GM12878 (cell line): ENCODE data around the gene RASSF10. TPM values are rescaled to one million over a fixed set of nuclear protein-coding genes. Genes with fewer than 3 reads are reported as not detected.
A peak's percentile ranks its signal among the peaks of the same experiment; 100 is the strongest.

Source experiments
- ATAC-seq: fragments of 200-7000 bp; cut with Tn5 transposase; 3 replicates; pipeline ENCODE4 v1.9.1; 2020; ENCODE audit warnings: mild to moderate bottlenecking, moderate library complexity
- BruUV-seq: library from RNA; stranded (reverse); fragments of 400-500 nt; replicated peaks from 2 replicates; lab custom pipeline; 2021; lab: Mats Ljungman, UMichigan
- CTCF ChIA-PET: fragments of 300-600 bp; sonication (Branson Sonifier 250); formaldehyde crosslinking; extraction: SDS; loops from one replicate; lab custom pipeline; 2021; ENCODE audit warnings: inconsistent platforms; lab: Yijun Ruan, JAX
- POLR2A ChIA-PET: fragments of 350-600 bp; formaldehyde crosslinking; extraction: SDS; loops from one replicate; lab custom pipeline; 2021; ENCODE audit warnings: inconsistent platforms; lab: Charles Lee
- RAD21 ChIA-PET: fragments of 300-600 bp; sonication (Branson Sonifier 250); formaldehyde crosslinking; loops from one replicate; lab custom pipeline; 2023; ENCODE audit warnings: antibody characterized with exemption; ENCODE audit not compliant: unreplicated experiment; lab: Charles Lee
- SMC1A ChIA-PET: fragments of 300-600 bp; sonication (Branson Sonifier 250); formaldehyde crosslinking; loops from one replicate; lab custom pipeline; 2023; ENCODE audit not compliant: unreplicated experiment, uncharacterized antibody; lab: Charles Lee
- DNase-seq: peaks from one replicate; pipeline ENCODE4 v3.0.0-alpha.2; 2011; ENCODE audit warnings: low read depth, low spot score
- FAIRE-seq: peaks from 3 replicates; lab custom pipeline; 2011; peaks lifted over from hg19 to GRCh38; lab: Jason Lieb, UNC
- H2AFZ ChIP-seq: 2 replicates; pipeline ENCODE4 v1.6.0; 2011; ENCODE audit warnings: low read depth, low read length, control low read depth; ENCODE audit not compliant: control insufficient read depth
- H3K27ac ChIP-seq: 2 replicates; pipeline ENCODE4 v1.5.1; 2011; ENCODE audit warnings: control low read depth; ENCODE audit not compliant: control insufficient read depth, insufficient read depth
- H3K27me3 ChIP-seq, 2 experiments: replicated peaks in 1 of 2; 2 replicates each; pipeline versions ENCODE4 v1.6.0 to v1.6.1; 2011; ENCODE audit warnings: low read length in 1 of 2; ENCODE audit not compliant: control insufficient read depth in 2 of 2, insufficient read depth in 2 of 2
- H3K36me3 ChIP-seq, 2 experiments: 2 replicates each; pipeline ENCODE4 v1.5.1; 2011; ENCODE audit warnings: low read length in 1 of 2; ENCODE audit not compliant: control insufficient read depth in 2 of 2, insufficient read depth in 2 of 2
- H3K4me1 ChIP-seq: 2 replicates; pipeline ENCODE4 v1.6.1; 2011; ENCODE audit warnings: mild to moderate bottlenecking, low read length, moderate library complexity, mixed read lengths; ENCODE audit not compliant: control insufficient read depth, insufficient read depth
- H3K4me2 ChIP-seq: 2 replicates; pipeline ENCODE4 v1.6.0; 2011; ENCODE audit warnings: control low read depth; ENCODE audit not compliant: control insufficient read depth, insufficient read depth
- H3K4me3 ChIP-seq: fragments of 200-600 bp; sonication (generic); 2 replicates; pipeline ENCODE4 v1.5.1; 2016
- H3K79me2 ChIP-seq: 2 replicates; pipeline ENCODE4 v1.6.0; 2011; ENCODE audit warnings: low read length; ENCODE audit not compliant: control insufficient read depth, insufficient read depth
- H3K9ac ChIP-seq: 2 replicates; pipeline ENCODE4 v1.8.0; 2011; ENCODE audit warnings: low read length, control low read depth, mixed read lengths; ENCODE audit not compliant: control insufficient read depth, insufficient read depth
- H3K9me3 ChIP-seq: replicated peaks from 3 replicates; pipeline ENCODE4 v1.5.1; 2011; ENCODE audit warnings: mild to moderate bottlenecking, low read length; ENCODE audit not compliant: control insufficient read depth, insufficient read depth
- H4K20me1 ChIP-seq: 2 replicates; pipeline ENCODE4 v1.6.0; 2011; ENCODE audit not compliant: control insufficient read depth, insufficient read depth
- BHLHE40 ChIP-seq, 2 experiments: fragments of 450-650 bp in 1 of 2; IDR thresholded peaks; 2 replicates each; pipeline ENCODE4 v1.6.1; 2011 to 2017; ENCODE audit warnings: low read depth in 2 of 2, borderline replicate concordance in 1 of 2, improper control_type of control experiment in 1 of 2, low read length in 1 of 2, mild to moderate bottlenecking in 1 of 2
- FOXK2 ChIP-seq: fragments of 450-650 bp; IDR thresholded peaks from 2 replicates; pipeline ENCODE4 v1.6.1; 2017; ENCODE audit warnings: mild to moderate bottlenecking, moderate library complexity
- HCFC1 ChIP-seq: fragments of 150-350 bp; IDR thresholded peaks from 2 replicates; pipeline ENCODE4 v1.6.1; 2014; ENCODE audit warnings: low read length
- KAT2A ChIP-seq: conservative IDR thresholded peaks from 2 replicates; pipeline ENCODE4 v1.6.1; 2011; ENCODE audit warnings: low read depth, low read length; ENCODE audit not compliant: control insufficient read depth
- RELA ChIP-seq: fragments of 450-650 bp; IDR thresholded peaks from 2 replicates; pipeline ENCODE4 v1.8.0; 2014; ENCODE audit warnings: borderline replicate concordance; ENCODE audit not compliant: partially characterized antibody
- SMARCA5 ChIP-seq: fragments of 450-650 bp; IDR thresholded peaks from 2 replicates; pipeline ENCODE4 v1.6.1; 2017; ENCODE audit warnings: mild to moderate bottlenecking
- ZSCAN29 ChIP-seq: fragments of 450-650 bp; IDR thresholded peaks from 2 replicates; pipeline ENCODE4 v1.6.1; 2017; ENCODE audit warnings: mild to moderate bottlenecking, moderate library complexity
- ZZZ3 ChIP-seq: IDR thresholded peaks from 2 replicates; pipeline ENCODE4 v1.6.1; 2011; ENCODE audit warnings: low read depth; ENCODE audit not compliant: control insufficient read depth, insufficient read length
- WGBS: methylation state at CpG from one replicate; pipeline ENCODE4 v1.1.6; 2016; ENCODE audit warnings: low lambda C conversion rate; ENCODE audit not compliant: insufficient replicate concordance, insufficient coverage; ENCODE audit errors: missing lambda C conversion rate; 5-methylcytosine and 5-hydroxymethylcytosine counted together
- in situ Hi-C: fragments of 300-500 bp; cut with MboI; formaldehyde crosslinking; loops from 9 replicates; pipeline ENCODE4 v1.14.3; 2018; ENCODE audit warnings: mixed read lengths
- intact Hi-C: fragments of 100-400 bp; cut with micrococcal nuclease; formaldehyde crosslinking; loops from one replicate; pipeline ENCODE4 v1.14.2; 2022; ENCODE audit not compliant: unreplicated experiment
- polyA plus RNA-seq, 11 experiments: library from polyadenylated mRNA; depleted of rRNA in 4 of 11; unstranded in 6 of 11; stranded (reverse) in 5 of 11; fragments of >200 nt; fragmentation: Nextera tagmentation in 4 of 11; fragmentation: Illumina TruSeq in 1 of 11; extraction: Ambion mirVana in 4 of 11; extraction: Trizol in 1 of 11; gene quantifications; 1 replicate in 1 of 11; 2 replicates in 10 of 11; pipeline versions ENCODE4 v1.2.1 to v1.2.3, GENCODE V29; 2011 to 2016; ENCODE audit warnings: inconsistent platforms in 2 of 11, missing spikeins in 2 of 11, low read depth in 1 of 11
- total RNA-seq, 4 experiments: library from RNA; depleted of rRNA in 3 of 4; stranded (reverse); fragments of >200 nt in 3 of 4; fragmentation: Illumina TruSeq in 1 of 4; extraction: Trizol in 1 of 4; gene quantifications; 2 replicates each; pipeline versions ENCODE4 v1.2.1 to v1.2.3, GENCODE V29; 2013 to 2021
- TF ChIP-seq, protein P1 (sequence below): fragments of 450-650 bp; conservative IDR thresholded peaks from 2 replicates; pipeline ENCODE4 v1.6.1; 2017; ENCODE audit warnings: mild to moderate bottlenecking, moderate library complexity

The RASSF10 gene
- total and polyA plus RNA-seq, 10 of the 15 experiments (the other 5 are each of a cell fraction or from before 2014, with no cell fraction given), result 0.03 to 0.23 (median 0.09) TPM; not detected in 6

DNA sequence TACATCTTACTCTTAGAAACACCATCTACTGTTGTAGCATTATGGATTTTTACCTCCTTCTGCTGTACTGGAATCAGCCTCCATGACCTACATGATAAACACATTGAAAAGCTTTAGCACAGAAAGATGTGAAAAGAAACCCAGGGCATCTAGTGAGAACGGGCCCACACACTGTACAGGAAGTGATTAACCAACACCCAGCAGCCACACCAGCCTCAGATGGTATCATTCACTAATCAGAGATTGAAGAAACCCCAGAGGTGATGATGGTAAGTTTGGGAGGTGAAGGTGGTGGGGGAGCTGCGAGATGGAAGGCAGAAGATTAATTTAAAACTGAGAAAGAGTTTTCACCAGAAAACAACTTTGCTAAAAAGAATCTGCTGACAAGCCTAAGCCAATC lies 46.1 kb downstream of the RASSF10 start:
- Histone ChIP-seq H2AFZ (no peak overlapping the region), H3K36me3 (no peaks in the 10 kb centered on the region), H3K79me2 (no peaks in the 10 kb centered on the region), H3K4me1 (no peaks in the 10 kb centered on the region), H3K27ac (no peak overlapping the region), H3K9me3 (no peaks in the 10 kb centered on the region), H3K9ac (no peak overlapping the region), H4K20me1 (no peaks in the 10 kb centered on the region), H3K4me2 (no peak overlapping the region), H3K27me3 (no peaks in the 10 kb centered on the region), H3K4me3 (no peak overlapping the region)
- no peak for DNase-seq
- ChIA-PET CTCF (no interaction called here), RAD21 (interaction anchor here (0.7 to 0.9 kb wide), 2 partner anchors 9 to 91 kb away, joined by 3 read pairs; no protein-coding TSS in a partner anchor), SMC1A (interaction anchor here (0.7 to 1.7 kb wide), 6 partner anchors 9 to 65 kb away, joined by 3 to 5 read pairs (median 4); no protein-coding TSS in a partner anchor), POLR2A (no interaction called here)
- FAIRE-seq, result no peak
- no TSS peak for BruUV-seq
- in situ Hi-C loops (no loop called here), intact Hi-C loops (no loop called here)
- no peak for TF ChIP-seq ZSCAN29
- no peak for TF ChIP-seq FOXK2
- no peak; a peak in 1 of 4 replicates for TF ChIP-seq BHLHE40 (IDR thresholded peaks at IDR 0.05; ENCODE audit: borderline replicate concordance in 1 of 2, low read depth in 2 of 2, low read length in 1 of 2)
- no peak for TF ChIP-seq KAT2A
- peak; percentile 76 for ATAC-seq
- 4% methylated on average over 2 of the region's 2 CpGs for WGBS

DNA sequence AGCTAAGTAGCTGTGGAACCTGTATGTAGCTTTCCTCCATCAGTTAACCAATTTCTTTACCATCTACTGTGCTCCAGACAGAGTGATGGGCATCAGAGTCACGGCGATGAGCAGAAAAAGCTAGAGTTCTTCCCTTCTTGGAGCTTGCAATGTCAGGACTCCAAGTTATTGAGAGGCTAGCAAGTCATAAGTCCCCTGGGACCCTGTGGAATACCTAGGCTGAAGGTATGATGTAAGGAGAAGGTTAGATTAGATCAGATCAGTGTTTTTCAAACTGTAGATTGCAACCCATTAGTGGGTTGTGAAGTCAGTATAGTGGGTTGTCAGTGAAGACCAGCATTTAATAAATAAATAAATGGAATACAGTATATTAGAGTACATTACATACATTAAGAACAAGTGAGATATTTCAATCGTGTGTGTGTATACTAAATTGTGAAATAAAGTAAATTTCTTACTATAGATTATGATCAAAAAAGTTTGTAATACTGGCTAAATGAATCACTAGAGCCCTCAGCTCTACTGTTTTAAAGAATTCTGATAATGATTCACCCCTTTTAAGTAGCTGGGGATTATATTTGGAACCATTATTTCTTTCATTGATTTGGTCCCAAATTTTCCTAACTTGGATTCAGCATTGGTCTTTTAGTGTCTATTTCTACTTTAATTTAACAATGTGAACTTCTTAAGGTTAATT lies 52.3 kb downstream of the RASSF10 start:
- WGBS, result 68% methylated on average over 3 of the region's 3 CpGs
- Histone ChIP-seq H3K36me3 (no peaks in the 10 kb centered on the region), H3K4me2 (no peak overlapping the region), H3K4me3 (no peak overlapping the region), H3K9ac (no peak overlapping the region), H4K20me1 (no peaks in the 10 kb centered on the region), H2AFZ (no peak overlapping the region), H3K79me2 (no peaks in the 10 kb centered on the region), H3K4me1 (no peaks in the 10 kb centered on the region), H3K27me3 (no peaks in the 10 kb centered on the region; a peak in 1 of 4 replicates), H3K9me3 (no peaks in the 10 kb centered on the region), H3K27ac (no peak overlapping the region)
- TF ChIP-seq RELA, result no peak
- no peak for TF ChIP-seq HCFC1
- TF ChIP-seq, protein P1, sequence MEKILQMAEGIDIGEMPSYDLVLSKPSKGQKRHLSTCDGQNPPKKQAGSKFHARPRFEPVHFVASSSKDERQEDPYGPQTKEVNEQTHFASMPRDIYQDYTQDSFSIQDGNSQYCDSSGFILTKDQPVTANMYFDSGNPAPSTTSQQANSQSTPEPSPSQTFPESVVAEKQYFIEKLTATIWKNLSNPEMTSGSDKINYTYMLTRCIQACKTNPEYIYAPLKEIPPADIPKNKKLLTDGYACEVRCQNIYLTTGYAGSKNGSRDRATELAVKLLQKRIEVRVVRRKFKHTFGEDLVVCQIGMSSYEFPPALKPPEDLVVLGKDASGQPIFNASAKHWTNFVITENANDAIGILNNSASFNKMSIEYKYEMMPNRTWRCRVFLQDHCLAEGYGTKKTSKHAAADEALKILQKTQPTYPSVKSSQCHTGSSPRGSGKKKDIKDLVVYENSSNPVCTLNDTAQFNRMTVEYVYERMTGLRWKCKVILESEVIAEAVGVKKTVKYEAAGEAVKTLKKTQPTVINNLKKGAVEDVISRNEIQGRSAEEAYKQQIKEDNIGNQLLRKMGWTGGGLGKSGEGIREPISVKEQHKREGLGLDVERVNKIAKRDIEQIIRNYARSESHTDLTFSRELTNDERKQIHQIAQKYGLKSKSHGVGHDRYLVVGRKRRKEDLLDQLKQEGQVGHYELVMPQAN, result no peak
- TF ChIP-seq ZZZ3, result no peak
- TF ChIP-seq SMARCA5, result no peak
- ChIA-PET SMC1A (interaction anchor here (0.8 to 1.9 kb wide), 10 partner anchors 10 to 97 kb away, joined by 3 to 7 read pairs (median 4); no protein-coding TSS in a partner anchor), CTCF (interaction anchor here (0.9 to 1.3 kb wide), 4 partner anchors 9 to 97 kb away, joined by 3 read pairs; no protein-coding TSS in a partner anchor), POLR2A (interaction anchor here (1.1 kb wide), 1 partner anchor 9 kb away, joined by 3 read pairs; no protein-coding TSS in a partner anchor), RAD21 (interaction anchor here (0.7 to 1.6 kb wide), 6 partner anchors 9 to 90 kb away, joined by 3 to 4 read pairs (median 3); no protein-coding TSS in a partner anchor)
- DNase-seq (no peak), ATAC-seq (peak; percentile 34), FAIRE-seq (no peak)
- intact Hi-C loops, result no loop called here
- in situ Hi-C loops, result no loop called here
- BruUV-seq, result no TSS peak
